GM19099 (cell line): ENCODE data around the gene DHRS4.

Source experiments
- POLR2A ChIP-seq: IDR thresholded peaks from 3 replicates; pipeline ENCODE4 v1.6.1; 2011; ENCODE audit warnings: low read depth; ENCODE audit not compliant: insufficient read length; ENCODE audit errors: extremely low read depth

DHRS4 gene

GRCh38 chr14:23933742-23934128 lies 19.8 kb upstream of the DHRS4 start:
- TF ChIP-seq POLR2A, result no peak

GRCh38 chr14:23935158-23935557 lies 18.4 kb upstream of the DHRS4 start:
- TF ChIP-seq POLR2A, result no peak

GRCh38 chr14:23936084-23936829 lies 17.3 kb upstream of the DHRS4 start:
- TF ChIP-seq POLR2A, result no peak

GRCh38 chr14:23937203-23937602 lies 16.4 kb upstream of the DHRS4 start:
- no peak for TF ChIP-seq POLR2A

- no peak for TF ChIP-seq POLR2A
Observed at GRCh38 chr14:23938823-23939222, 14.7 kb upstream of the DHRS4 start.

- TF ChIP-seq POLR2A, result no peak
Observed at GRCh38 chr14:23939607-23940326, 13.8 kb upstream of the DHRS4 start.

- TF ChIP-seq POLR2A, result no peak
Observed at GRCh38 chr14:23941230-23941629, 12.3 kb upstream of the DHRS4 start.

GRCh38 chr14:23941669-23942068 lies 11.9 kb upstream of the DHRS4 start:
- no peak for TF ChIP-seq POLR2A

- TF ChIP-seq POLR2A, result no peak
Observed at GRCh38 chr14:23942587-23942986, 11.0 kb upstream of the DHRS4 start.

- TF ChIP-seq POLR2A, result no peak
Observed at GRCh38 chr14:23950411-23951135, 3.0 kb upstream of the DHRS4 start.

GRCh38 chr14:23951590-23952201 lies 1.9 kb upstream of the DHRS4 start:
- no peak for TF ChIP-seq POLR2A

GRCh38 chr14:23984891-23985602 lies 31.5 kb downstream of the DHRS4 start:
- no peak for TF ChIP-seq POLR2A

- peak; percentile 59 for TF ChIP-seq POLR2A
Observed at GRCh38 chr14:23988607-23989363, 35.2 kb downstream of the DHRS4 start, which contains the start of gene DHRS4L2. Gene DHRS4L2 (plus strand): TSS chr14:23988929. CDS start chr14:23988948, 19 bp downstream.

- no peak for TF ChIP-seq POLR2A
Observed at GRCh38 chr14:24011051-24011450, 57.5 kb downstream of the DHRS4 start.
